Right atrium auricular region (tissue), 2 donors: Measurements from ENCODE around the gene KCNIP4. TPM values are rescaled to one million over a fixed set of nuclear protein-coding genes. Genes with fewer than 3 reads are reported as not detected.

Experiments used
- DNase-seq: peaks from one replicate; pipeline ENCODE4 v3.0.0-alpha.2; 2019; ENCODE audit warnings: low spot score
- H3K27ac ChIP-seq, 2 donors: fragments of 200-600 bp; sonication (generic); 1 replicate in 1 of 2; 2 replicates in 1 of 2; pipeline ENCODE4 v1.5.1; 2016 to 2019
- H3K27me3 ChIP-seq, 2 donors: fragments of 200-600 bp; sonication (generic); one replicate each; pipeline versions ENCODE4 v1.5.1 to v1.6.0; 2017 to 2019
- H3K36me3 ChIP-seq: fragments of 200-600 bp; sonication (generic); one replicate; pipeline ENCODE4 v1.5.1; 2016
- H3K4me1 ChIP-seq, 2 donors: fragments of 200-600 bp; sonication (generic); one replicate each; pipeline versions ENCODE4 v1.5.1 to v1.6.0; 2017 to 2019
- H3K4me3 ChIP-seq, 2 donors: fragments of 200-600 bp; sonication (generic); 1 replicate in 1 of 2; 2 replicates in 1 of 2; pipeline ENCODE4 v1.5.1; 2017 to 2019; ENCODE audit warnings: mild to moderate bottlenecking in 1 of 2, moderate library complexity in 1 of 2
- H3K9me3 ChIP-seq, 2 donors: fragments of 200-600 bp; sonication (generic); one replicate each; pipeline ENCODE4 v1.5.1; 2019
- total RNA-seq, 2 donors: library from RNA; depleted of rRNA; stranded (reverse); fragments of >200 nt; gene quantifications; one replicate each; pipeline ENCODE4 v1.1.0, GENCODE V29; 2016
- TF ChIP-seq, protein P1 (sequence below), 2 donors: fragments of 200-600 bp; sonication (generic); IDR thresholded peaks; one replicate each; pipeline ENCODE4 v1.5.1; 2019; ENCODE audit warnings: antibody characterized with exemption in 2 of 2

The KCNIP4 gene
- total RNA-seq, 2 donors from 2014 or later, result not detected

DNA sequence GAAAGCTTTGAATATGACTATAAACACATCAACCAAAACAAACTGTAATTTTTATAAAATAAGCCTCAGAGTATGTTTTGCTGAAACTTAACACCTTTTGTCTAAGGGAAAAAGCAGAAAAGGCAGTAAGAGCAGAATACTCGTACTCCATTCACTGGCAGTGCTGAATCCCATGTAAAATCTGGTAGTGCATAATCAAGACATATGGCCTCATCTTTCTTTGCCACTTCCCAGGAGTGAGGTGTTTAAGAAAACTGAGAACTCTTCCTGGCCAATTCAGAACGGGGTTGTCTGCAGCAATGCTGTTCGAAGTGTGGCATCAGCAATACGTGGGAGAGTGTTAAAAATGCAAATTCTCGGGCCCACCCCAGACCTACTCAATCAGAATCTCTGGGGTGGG is 946.3 kb downstream of the KCNIP4 start:
- Histone ChIP-seq H3K36me3 (no peaks in the 10 kb centered on the region), H3K27ac (no peak overlapping the region), H3K4me3 (no peak overlapping the region), H3K27me3 (no peaks in the 10 kb centered on the region), H3K9me3 (no peaks in the 10 kb centered on the region), H3K4me1 (no peaks in the 10 kb centered on the region)
- DNase-seq, result no peak
- TF ChIP-seq, protein P1, sequence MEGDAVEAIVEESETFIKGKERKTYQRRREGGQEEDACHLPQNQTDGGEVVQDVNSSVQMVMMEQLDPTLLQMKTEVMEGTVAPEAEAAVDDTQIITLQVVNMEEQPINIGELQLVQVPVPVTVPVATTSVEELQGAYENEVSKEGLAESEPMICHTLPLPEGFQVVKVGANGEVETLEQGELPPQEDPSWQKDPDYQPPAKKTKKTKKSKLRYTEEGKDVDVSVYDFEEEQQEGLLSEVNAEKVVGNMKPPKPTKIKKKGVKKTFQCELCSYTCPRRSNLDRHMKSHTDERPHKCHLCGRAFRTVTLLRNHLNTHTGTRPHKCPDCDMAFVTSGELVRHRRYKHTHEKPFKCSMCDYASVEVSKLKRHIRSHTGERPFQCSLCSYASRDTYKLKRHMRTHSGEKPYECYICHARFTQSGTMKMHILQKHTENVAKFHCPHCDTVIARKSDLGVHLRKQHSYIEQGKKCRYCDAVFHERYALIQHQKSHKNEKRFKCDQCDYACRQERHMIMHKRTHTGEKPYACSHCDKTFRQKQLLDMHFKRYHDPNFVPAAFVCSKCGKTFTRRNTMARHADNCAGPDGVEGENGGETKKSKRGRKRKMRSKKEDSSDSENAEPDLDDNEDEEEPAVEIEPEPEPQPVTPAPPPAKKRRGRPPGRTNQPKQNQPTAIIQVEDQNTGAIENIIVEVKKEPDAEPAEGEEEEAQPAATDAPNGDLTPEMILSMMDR (IDR thresholded peaks at IDR 0.05), result no peak

DNA sequence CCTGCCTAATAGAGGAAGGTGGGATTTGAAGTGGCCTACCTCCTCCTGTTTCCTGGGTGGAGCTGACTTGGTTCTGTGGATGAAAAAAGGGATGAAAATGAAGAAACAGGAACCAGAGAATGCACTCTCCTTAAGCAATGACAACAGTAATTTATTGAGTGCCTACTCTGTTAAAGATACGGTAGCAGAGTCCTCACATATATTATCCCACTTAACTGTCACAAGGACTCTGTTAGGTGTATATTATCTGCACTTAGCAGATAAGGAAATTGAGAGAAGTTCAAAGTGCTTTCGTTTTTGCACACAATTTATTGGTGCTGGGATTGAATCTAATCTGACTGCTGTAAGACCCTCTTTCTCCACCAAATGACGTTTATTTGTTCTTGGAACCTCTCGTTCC is 947.1 kb downstream of the KCNIP4 start:
- Histone ChIP-seq H3K27ac (no peak overlapping the region), H3K4me3 (no peak overlapping the region), H3K27me3 (no peaks in the 10 kb centered on the region), H3K9me3 (no peaks in the 10 kb centered on the region), H3K36me3 (no peaks in the 10 kb centered on the region), H3K4me1 (no peaks in the 10 kb centered on the region)
- no peak for DNase-seq
- TF ChIP-seq, protein P1 (IDR thresholded peaks at IDR 0.05), result no peak

DNA sequence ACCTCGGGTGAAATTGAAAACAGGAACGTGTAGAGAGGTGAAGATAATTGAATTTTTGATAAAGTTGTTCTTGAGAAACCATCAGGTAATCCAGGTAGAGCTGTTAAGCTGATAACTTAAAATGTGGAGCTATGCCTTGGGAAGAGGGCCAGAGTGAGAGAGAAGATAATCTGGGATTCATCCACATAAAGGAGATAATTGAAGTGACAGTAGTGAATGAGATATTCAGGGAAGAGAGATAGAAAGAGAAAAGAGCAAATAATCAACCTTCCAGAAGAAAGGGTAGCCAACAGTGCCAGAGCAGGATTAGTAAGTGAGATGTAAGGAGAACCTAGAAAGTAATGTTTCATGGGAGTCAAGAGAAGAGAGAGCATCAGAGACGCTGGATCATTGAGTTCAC is 950.7 kb downstream of the KCNIP4 start:
- Histone ChIP-seq H3K36me3 (no peaks in the 10 kb centered on the region), H3K9me3 (no peaks in the 10 kb centered on the region), H3K27me3 (no peaks in the 10 kb centered on the region), H3K4me1 (no peaks in the 10 kb centered on the region), H3K27ac (no peak overlapping the region), H3K4me3 (no peak overlapping the region)
- TF ChIP-seq, protein P1 (IDR thresholded peaks at IDR 0.05), result no peak
- DNase-seq, result no peak

DNA sequence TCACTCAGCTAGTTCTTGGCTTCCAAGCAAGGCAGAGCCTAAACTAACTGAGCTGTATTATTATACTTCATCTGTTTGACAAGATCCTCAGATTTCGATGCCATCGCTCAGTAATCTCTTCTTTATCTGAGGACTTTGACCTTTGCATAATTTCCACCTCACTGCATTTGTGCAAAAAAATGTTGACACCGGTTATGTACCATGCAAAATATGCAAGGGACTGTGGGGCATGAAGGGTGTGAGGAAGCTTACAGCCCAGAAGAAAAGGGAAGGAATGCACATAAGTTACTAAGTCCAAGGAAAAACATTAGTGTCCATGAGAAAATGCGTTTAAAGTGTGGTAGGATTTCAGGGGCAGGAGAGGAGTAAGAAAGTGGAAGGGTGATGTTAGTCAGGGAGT is 953.0 kb downstream of the KCNIP4 start:
- no peaks in the 10 kb centered on the region for H3K27me3 ChIP-seq
- no peaks in the 10 kb centered on the region for H3K36me3 ChIP-seq
- no peak overlapping the region for H3K27ac ChIP-seq
- TF ChIP-seq, protein P1 (IDR thresholded peaks at IDR 0.05), result no peak
- H3K4me3 ChIP-seq, result no peak overlapping the region
- no peak for DNase-seq
- H3K4me1 ChIP-seq, result no peaks in the 10 kb centered on the region
- no peaks in the 10 kb centered on the region for H3K9me3 ChIP-seq

DNA sequence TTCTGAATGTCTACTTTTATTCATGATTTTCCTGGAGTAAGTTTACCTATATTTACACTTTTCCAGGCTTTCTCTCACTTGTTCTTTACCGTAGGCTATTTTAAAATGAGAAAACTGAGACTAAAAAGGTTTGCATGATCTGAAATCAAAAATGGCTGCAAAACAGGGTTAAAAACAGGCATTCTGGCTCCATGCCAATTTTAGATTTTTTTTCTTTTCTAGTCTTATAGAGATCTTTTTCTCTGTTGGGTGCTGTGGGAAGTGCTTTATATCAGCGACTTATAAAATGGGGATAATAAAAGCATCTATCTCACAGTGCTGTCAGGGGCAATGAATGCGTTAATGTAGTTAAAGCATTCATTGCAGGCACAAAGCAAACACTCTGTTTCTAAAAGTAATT is 953.6 kb downstream of the KCNIP4 start:
- TF ChIP-seq, protein P1 (IDR thresholded peaks at IDR 0.05), result no peak
- H3K36me3 ChIP-seq, result no peaks in the 10 kb centered on the region
- no peaks in the 10 kb centered on the region for H3K27me3 ChIP-seq
- H3K4me1 ChIP-seq, result no peaks in the 10 kb centered on the region
- no peaks in the 10 kb centered on the region for H3K9me3 ChIP-seq
- no peak overlapping the region for H3K4me3 ChIP-seq
- no peak overlapping the region for H3K27ac ChIP-seq
- DNase-seq, result no peak

DNA sequence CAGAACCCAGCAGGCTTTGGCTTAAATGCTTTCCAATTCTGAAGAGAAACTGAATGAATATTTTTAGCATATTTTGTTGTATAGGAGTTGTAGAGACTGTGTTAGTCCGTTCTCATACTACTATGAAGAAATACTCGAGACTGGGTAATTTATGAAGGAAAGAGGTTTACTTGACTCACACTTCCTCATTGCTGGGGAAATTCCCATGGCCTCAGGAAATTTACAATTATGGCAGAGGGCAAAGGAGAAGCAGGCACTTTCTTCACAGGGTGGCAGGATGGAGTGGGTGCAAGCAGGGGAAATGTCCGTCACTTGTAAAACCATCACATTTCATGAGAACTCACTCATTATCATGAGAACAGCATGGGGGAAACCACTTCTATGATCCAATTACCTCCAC is 956.6 kb downstream of the KCNIP4 start:
- Histone ChIP-seq H3K27ac (no peak overlapping the region), H3K4me1 (no peaks in the 10 kb centered on the region), H3K9me3 (no peaks in the 10 kb centered on the region), H3K36me3 (no peaks in the 10 kb centered on the region), H3K4me3 (no peak overlapping the region), H3K27me3 (no peaks in the 10 kb centered on the region)
- DNase-seq, result no peak
- TF ChIP-seq, protein P1 (IDR thresholded peaks at IDR 0.05), result no peak
